SK-N-SH treated with all-trans-retinoic acid at 6 μM for 48 hours (cell line): ENCODE results near the gene WDFY2.
A peak's percentile ranks its signal among the peaks of the same experiment; 100 is the strongest.

ENCODE experiments used
- ATAC-seq: fragments of 200-7000 bp; cut with Tn5 transposase; 3 replicates; pipeline ENCODE4 v1.9.1; 2020; ENCODE audit warnings: mild to moderate bottlenecking, moderate library complexity
- ARNTL ChIP-seq: fragments of 450-650 bp; formaldehyde crosslinking; IDR thresholded peaks from 2 replicates; pipeline ENCODE4 v1.5.0; 2020; ENCODE audit warnings: low read depth, mild to moderate bottlenecking, moderate library complexity, borderline replicate concordance
- BACH2 ChIP-seq: fragments of 250-450 bp; sonication (Bioruptor Pico); IDR thresholded peaks from 2 replicates; pipeline ENCODE4 v1.9.0; 2021; ENCODE audit warnings: mild to moderate bottlenecking, borderline replicate concordance
- CSDC2 ChIP-seq: fragments of 250-450 bp; sonication (Bioruptor Pico); IDR thresholded peaks from 2 replicates; pipeline ENCODE4 v1.5.0; 2020; ENCODE audit warnings: mild to moderate bottlenecking, moderate library complexity
- ESRRG ChIP-seq: fragments of 250-450 bp; sonication (Bioruptor Pico); IDR thresholded peaks from 2 replicates; pipeline ENCODE4 v1.6.1; 2021; ENCODE audit warnings: mild to moderate bottlenecking
- GLIS3 ChIP-seq: fragments of 250-450 bp; sonication (Bioruptor Pico); IDR thresholded peaks from 2 replicates; pipeline ENCODE4 v1.5.0; 2020; ENCODE audit warnings: mild to moderate bottlenecking, moderate library complexity
- ISL1 ChIP-seq: fragments of 250-450 bp; sonication (Bioruptor Pico); IDR thresholded peaks from 2 replicates; pipeline ENCODE4 v2.1.2; 2022; ENCODE audit warnings: mild to moderate bottlenecking, moderate library complexity
- OSR1 ChIP-seq: fragments of 250-450 bp; sonication (Bioruptor Pico); IDR thresholded peaks from 2 replicates; pipeline ENCODE4 v1.8.0; 2022; ENCODE audit warnings: moderate library complexity, mild to moderate bottlenecking, inconsistent platforms
- PPARA ChIP-seq: fragments of 250-450 bp; sonication (Bioruptor Pico); IDR thresholded peaks from 2 replicates; pipeline ENCODE4 v1.5.0; 2020; ENCODE audit warnings: mild to moderate bottlenecking, borderline replicate concordance
- RARB ChIP-seq: fragments of 250-450 bp; sonication (Bioruptor Pico); IDR thresholded peaks from 2 replicates; pipeline ENCODE4 v1.8.0; 2021; ENCODE audit warnings: mild to moderate bottlenecking, moderate library complexity
- SNAI2 ChIP-seq: fragments of 250-450 bp; sonication (Bioruptor Pico); IDR thresholded peaks from 2 replicates; pipeline ENCODE4 v1.5.0; 2020; ENCODE audit warnings: mild to moderate bottlenecking, moderate library complexity
- TCF4 ChIP-seq: fragments of 250-450 bp; sonication (Bioruptor Pico); IDR thresholded peaks from 2 replicates; pipeline ENCODE4 v1.8.0; 2021; ENCODE audit warnings: mild to moderate bottlenecking, moderate library complexity, borderline replicate concordance
- ZC3H10 ChIP-seq: fragments of 250-450 bp; sonication (Bioruptor Pico); IDR thresholded peaks from 2 replicates; pipeline ENCODE4 v1.5.1; 2021; ENCODE audit warnings: mild to moderate bottlenecking, moderate library complexity
- ZFP3 ChIP-seq: fragments of 250-450 bp; sonication (Bioruptor Pico); IDR thresholded peaks from 2 replicates; pipeline ENCODE4 v1.5.0; 2020; ENCODE audit warnings: mild to moderate bottlenecking, moderate library complexity
- ZFP30 ChIP-seq: fragments of 450-650 bp; formaldehyde crosslinking; IDR thresholded peaks from 2 replicates; pipeline ENCODE4 v1.5.0; 2022; ENCODE audit warnings: mild to moderate bottlenecking, moderate library complexity
- ZNF565 ChIP-seq: fragments of 450-650 bp; formaldehyde crosslinking; conservative IDR thresholded peaks from 2 replicates; pipeline ENCODE4 v1.5.0; 2020; ENCODE audit warnings: low read depth, mild to moderate bottlenecking, moderate library complexity
- ZNF70 ChIP-seq: fragments of 450-650 bp; formaldehyde crosslinking; IDR thresholded peaks from 2 replicates; pipeline ENCODE4 v1.5.0; 2020; ENCODE audit warnings: mild to moderate bottlenecking, moderate library complexity
- ZNF8 ChIP-seq: fragments of 450-650 bp; formaldehyde crosslinking; IDR thresholded peaks from 2 replicates; pipeline ENCODE4 v1.5.0; 2020; ENCODE audit warnings: mild to moderate bottlenecking, moderate library complexity
- TF ChIP-seq, protein P1 (sequence below): fragments of 250-450 bp; sonication (Bioruptor Pico); IDR thresholded peaks from 2 replicates; pipeline ENCODE4 v1.8.0; 2020; ENCODE audit warnings: mild to moderate bottlenecking, moderate library complexity, borderline replicate concordance
- TF ChIP-seq, protein P2 (sequence below): fragments of 250-450 bp; sonication (Bioruptor Pico); IDR thresholded peaks from 2 replicates; pipeline ENCODE4 v1.5.1; 2020; ENCODE audit warnings: low read depth, mild to moderate bottlenecking, moderate library complexity
- TF ChIP-seq, protein P3 (sequence below): fragments of 250-450 bp; sonication (Bioruptor Pico); IDR thresholded peaks from 2 replicates; pipeline ENCODE4 v1.5.0; 2020; ENCODE audit warnings: mild to moderate bottlenecking, moderate library complexity

Gene WDFY2

DNA sequence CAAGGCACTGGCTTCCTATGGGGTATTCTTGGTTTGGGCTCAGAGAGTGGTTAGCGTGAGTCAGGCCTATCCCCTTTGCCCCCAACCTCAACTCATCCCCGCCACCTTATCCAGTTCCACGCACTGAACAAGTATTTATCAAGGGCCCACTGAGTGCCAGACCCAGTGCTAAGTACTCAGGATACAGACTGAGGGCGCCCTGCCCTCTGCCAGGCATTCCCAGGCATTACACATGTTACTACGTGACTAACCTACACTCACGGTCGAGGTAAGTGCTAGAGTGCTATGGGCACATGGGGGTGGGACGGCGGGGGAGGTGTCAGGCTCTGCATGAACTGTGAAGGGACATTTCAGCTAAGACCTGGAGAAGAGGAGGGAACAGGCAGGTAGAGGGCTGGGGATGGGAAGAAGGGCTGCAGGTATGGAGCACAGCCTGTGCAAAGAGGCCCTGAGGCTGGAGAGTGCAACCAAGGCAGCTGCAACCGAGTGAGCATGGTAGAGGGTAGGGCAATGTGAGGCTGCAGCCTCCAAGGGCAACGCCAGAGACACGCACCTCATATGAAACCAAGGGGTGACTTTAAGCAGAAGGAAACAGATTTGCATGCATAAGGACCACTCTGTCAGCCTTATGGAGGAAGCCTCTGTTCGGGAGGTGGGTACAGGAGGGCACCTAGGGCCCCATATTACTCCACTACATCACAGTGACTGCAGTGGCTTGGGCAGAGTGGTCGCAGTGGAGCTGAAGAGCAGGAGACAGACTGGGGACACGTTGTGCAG is 197.2 kb downstream of the WDFY2 start (continued):
- TF ChIP-seq GLIS3 = no peak
- TF ChIP-seq ZC3H10 (CRISPR knock-in tag) = no peak
- no peak for TF ChIP-seq RARB (CRISPR knock-in tag)
- no peak for TF ChIP-seq BACH2 (CRISPR knock-in tag)
- no peak for TF ChIP-seq CSDC2
- TF ChIP-seq ZFP3 (CRISPR knock-in tag) = no peak
- TF ChIP-seq TCF4 (CRISPR knock-in tag) = no peak
- TF ChIP-seq OSR1 (CRISPR knock-in tag) = no peak
- no peak for TF ChIP-seq ZFP30 (CRISPR knock-in tag)
- TF ChIP-seq ARNTL = no peak

DNA sequence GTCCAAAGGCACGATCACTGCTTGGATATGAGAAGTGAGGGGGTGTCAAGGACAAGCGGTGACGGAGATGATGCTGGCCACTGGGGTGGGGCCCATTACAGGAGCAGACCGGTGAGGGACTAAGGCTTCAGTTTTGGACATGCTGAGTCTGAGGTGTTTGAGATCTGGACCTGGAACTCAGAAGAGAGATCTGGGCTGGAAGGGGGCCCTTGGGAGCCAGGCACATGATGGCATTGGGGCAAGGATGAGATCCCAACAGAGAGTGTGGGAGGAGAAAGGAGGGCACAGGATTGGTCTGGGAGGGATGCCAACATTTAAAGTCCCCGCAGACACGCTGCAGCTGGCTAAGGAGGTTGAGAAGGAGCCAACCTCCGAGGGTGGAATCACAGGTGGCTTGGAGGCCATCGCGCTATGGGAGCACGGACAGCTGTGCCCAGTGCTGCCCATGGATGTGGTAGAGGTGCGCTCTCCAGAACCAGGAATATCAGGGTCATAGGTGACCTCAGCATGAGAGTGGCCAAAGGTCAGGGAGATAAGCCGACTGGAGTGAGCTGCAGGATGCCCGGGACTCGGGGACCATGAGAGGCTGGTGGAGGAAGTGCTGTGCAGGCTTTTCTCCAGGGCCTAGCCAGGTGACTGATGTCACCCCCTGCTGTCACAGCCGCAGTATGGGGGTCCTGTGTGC is 197.9 kb downstream of the WDFY2 start:
- ATAC-seq = no peak
- TF ChIP-seq SNAI2 (CRISPR knock-in tag) (no peak), ZFP3 (CRISPR knock-in tag) (no peak)
- TF ChIP-seq, protein P1, sequence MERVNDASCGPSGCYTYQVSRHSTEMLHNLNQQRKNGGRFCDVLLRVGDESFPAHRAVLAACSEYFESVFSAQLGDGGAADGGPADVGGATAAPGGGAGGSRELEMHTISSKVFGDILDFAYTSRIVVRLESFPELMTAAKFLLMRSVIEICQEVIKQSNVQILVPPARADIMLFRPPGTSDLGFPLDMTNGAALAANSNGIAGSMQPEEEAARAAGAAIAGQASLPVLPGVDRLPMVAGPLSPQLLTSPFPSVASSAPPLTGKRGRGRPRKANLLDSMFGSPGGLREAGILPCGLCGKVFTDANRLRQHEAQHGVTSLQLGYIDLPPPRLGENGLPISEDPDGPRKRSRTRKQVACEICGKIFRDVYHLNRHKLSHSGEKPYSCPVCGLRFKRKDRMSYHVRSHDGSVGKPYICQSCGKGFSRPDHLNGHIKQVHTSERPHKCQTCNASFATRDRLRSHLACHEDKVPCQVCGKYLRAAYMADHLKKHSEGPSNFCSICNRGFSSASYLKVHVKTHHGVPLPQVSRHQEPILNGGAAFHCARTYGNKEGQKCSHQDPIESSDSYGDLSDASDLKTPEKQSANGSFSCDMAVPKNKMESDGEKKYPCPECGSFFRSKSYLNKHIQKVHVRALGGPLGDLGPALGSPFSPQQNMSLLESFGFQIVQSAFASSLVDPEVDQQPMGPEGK = no peak

DNA sequence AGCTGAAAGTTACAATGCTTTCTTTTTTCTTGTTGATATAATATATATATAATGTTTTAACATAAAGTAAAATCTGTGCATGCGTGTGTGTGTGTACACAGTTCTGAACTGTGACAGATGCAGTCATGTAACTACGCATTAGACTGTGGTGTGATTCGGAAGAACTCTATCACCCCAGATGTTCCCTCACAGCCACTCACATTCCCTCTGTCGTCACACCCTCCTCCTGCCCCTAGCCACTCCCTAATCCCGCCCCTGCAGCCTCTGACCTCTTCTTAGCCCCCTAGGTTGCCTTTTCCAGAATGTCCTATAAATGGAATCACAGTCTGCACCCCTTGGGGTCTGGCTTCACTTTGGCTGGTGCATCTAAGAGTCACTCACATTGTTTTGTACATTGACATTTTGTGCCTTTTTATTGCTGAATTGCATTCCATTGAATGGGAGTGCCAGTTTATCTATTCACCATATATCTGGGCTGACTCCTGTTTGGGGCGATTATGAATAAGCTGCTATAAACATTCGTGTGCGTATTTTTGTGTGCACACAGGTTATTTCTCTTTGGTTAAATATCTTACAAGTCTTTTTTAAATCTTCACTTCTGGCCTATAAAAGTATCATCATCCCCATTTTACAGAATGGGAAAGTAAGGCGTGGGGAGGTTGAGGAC is 199.3 kb downstream of the WDFY2 start:
- TF ChIP-seq ISL1 = no peak
- TF ChIP-seq, protein P2, sequence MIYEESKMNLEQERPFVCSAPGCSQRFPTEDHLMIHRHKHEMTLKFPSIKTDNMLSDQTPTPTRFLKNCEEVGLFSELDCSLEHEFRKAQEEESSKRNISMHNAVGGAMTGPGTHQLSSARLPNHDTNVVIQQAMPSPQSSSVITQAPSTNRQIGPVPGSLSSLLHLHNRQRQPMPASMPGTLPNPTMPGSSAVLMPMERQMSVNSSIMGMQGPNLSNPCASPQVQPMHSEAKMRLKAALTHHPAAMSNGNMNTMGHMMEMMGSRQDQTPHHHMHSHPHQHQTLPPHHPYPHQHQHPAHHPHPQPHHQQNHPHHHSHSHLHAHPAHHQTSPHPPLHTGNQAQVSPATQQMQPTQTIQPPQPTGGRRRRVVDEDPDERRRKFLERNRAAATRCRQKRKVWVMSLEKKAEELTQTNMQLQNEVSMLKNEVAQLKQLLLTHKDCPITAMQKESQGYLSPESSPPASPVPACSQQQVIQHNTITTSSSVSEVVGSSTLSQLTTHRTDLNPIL (CRISPR knock-in tag) = no peak
- no peak for ATAC-seq

DNA sequence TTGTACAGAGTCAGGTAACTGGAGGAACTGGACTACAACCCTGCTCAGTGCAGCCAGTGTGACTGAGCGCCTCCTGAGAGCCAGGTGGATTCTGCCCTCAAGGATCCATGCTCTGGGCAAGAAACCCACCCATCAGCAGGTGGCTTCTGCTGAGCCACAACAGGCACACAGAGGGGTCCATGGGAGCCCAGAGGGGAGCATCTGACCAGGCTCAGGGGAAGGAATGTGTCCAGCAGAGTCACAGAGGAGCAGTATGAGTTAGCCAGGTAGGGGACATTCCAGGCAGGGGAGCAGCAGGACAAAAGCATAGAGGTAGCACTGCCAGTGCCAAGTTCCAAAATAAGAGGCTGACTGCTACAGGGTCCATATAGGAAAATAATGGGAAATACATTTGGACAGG is 199.8 kb downstream of the WDFY2 start:
- TF ChIP-seq, protein P1 = no peak
- TF ChIP-seq ZC3H10 (CRISPR knock-in tag) = no peak
- TF ChIP-seq PPARA = no peak
- no peak for TF ChIP-seq ZFP30 (CRISPR knock-in tag)
- no peak for TF ChIP-seq TCF4 (CRISPR knock-in tag)
- TF ChIP-seq ZNF70 (CRISPR knock-in tag) = no peak
- TF ChIP-seq ZNF8 (CRISPR knock-in tag) = no peak
- TF ChIP-seq ARNTL = no peak
- TF ChIP-seq ZNF565 (CRISPR knock-in tag) = no peak
- TF ChIP-seq ESRRG (CRISPR knock-in tag) = no peak
- TF ChIP-seq SNAI2 (CRISPR knock-in tag) = no peak
- ATAC-seq = no peak

DNA sequence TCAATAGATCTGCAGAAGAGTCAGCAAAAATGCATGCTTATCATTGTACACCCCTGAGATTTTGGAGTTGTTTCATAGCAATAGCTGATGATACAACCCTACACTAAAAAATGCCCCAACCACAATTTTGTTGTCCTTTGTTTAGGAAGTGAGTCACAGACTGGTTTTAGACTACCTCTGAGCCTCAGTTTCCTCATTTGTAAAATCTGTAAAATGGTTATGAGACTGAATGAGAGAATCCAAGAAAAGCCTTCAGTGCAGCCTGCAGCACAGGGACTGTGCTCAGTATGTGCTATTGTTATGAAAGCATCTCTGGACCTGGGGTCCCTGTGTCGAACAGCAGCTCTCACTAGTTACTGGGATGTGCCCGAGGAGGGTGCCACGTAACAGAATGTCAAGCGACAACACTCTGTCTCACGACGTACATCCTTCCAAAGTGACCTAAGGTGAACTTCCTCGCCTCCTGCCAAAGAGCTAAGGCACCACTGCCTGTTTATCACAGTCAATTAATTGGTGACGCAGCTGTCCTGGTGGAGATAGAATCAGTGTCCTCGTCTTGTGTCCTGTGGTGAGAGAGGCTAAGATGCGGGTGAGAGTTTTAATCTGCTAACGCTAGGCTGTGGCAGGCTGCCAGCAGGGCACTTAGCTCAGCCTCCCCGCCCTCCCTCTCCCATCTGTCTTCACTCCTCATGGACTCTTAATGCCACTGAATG is 201.6 kb downstream of the WDFY2 start:
- peak; percentile 87 for ATAC-seq
- TF ChIP-seq, protein P3, sequence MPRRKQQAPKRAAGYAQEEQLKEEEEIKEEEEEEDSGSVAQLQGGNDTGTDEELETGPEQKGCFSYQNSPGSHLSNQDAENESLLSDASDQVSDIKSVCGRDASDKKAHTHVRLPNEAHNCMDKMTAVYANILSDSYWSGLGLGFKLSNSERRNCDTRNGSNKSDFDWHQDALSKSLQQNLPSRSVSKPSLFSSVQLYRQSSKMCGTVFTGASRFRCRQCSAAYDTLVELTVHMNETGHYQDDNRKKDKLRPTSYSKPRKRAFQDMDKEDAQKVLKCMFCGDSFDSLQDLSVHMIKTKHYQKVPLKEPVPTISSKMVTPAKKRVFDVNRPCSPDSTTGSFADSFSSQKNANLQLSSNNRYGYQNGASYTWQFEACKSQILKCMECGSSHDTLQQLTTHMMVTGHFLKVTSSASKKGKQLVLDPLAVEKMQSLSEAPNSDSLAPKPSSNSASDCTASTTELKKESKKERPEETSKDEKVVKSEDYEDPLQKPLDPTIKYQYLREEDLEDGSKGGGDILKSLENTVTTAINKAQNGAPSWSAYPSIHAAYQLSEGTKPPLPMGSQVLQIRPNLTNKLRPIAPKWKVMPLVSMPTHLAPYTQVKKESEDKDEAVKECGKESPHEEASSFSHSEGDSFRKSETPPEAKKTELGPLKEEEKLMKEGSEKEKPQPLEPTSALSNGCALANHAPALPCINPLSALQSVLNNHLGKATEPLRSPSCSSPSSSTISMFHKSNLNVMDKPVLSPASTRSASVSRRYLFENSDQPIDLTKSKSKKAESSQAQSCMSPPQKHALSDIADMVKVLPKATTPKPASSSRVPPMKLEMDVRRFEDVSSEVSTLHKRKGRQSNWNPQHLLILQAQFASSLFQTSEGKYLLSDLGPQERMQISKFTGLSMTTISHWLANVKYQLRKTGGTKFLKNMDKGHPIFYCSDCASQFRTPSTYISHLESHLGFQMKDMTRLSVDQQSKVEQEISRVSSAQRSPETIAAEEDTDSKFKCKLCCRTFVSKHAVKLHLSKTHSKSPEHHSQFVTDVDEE (CRISPR knock-in tag) = peak; percentile 96
- TF ChIP-seq ZC3H10 (CRISPR knock-in tag) (peak; percentile 43; the same call in 1 of the 2 replicates), ISL1 (peak; percentile 100), GLIS3 (no peak; the same call in 1 of the 2 replicates)
- TF ChIP-seq, protein P2 (CRISPR knock-in tag) = 0 out of 2 replicates have a peak, but pooled peaks have one; percentile 62
- TF ChIP-seq, protein P1 = peak; percentile 78; the same call in 1 of the 2 replicates
